ENCODE data around the gene KLF1.
"Not testable (repeated sequence)": the region's sequence is repeated elsewhere in the genome, so short reads cannot be mapped to it uniquely, and the experiment has no call there.

Gene KLF1

GRCh38 chr19:12890787-12891552 is 4.0 kb upstream of the KLF1 start, which contains the start of gene GCDH:
Gene GCDH, plus strand, starts transcription at chr19:12891160. Its CDS starts 145 bp downstream, at chr19:12891305.
- peak; percentile 97 for DNase-seq

- not testable (repeated sequence) for DNase-seq
Measured at GRCh38 chr19:12890299-12890786, 3.3 kb upstream of the KLF1 start.

- no peak for DNase-seq
Measured at GRCh38 chr19:12888006-12888603, 1.1 kb upstream of the KLF1 start.

- DNase-seq: no peak
Measured at GRCh38 chr19:12886651-12886968, 391 bp downstream of the KLF1 start.

- no peak for DNase-seq
Measured at GRCh38 chr19:12885749-12886650, 1.0 kb downstream of the KLF1 start.

- peak; percentile 85 for DNase-seq
Measured at GRCh38 chr19:12884926-12885748, 1.9 kb downstream of the KLF1 start.

- no peak for DNase-seq
Measured at GRCh38 chr19:12884627-12884925, 2.4 kb downstream of the KLF1 start.

GRCh38 chr19:12884202-12884601 is 2.8 kb downstream of the KLF1 start:
- DNase-seq: no peak

- DNase-seq: no peak
Measured at GRCh38 chr19:12882589-12882988, 4.4 kb downstream of the KLF1 start.

- DNase-seq: peak; percentile 82
Measured at GRCh38 chr19:12881172-12881808, 5.7 kb downstream of the KLF1 start, which contains the start of gene DNASE2. Gene DNASE2, minus strand, starts transcription at chr19:12881449. Its CDS starts 74 bp downstream, at chr19:12881375.

- DNase-seq: no peak
Measured at GRCh38 chr19:12880551-12881171, 6.3 kb downstream of the KLF1 start.

GRCh38 chr19:12875086-12875485 is 11.9 kb downstream of the KLF1 start:
- DNase-seq: no peak

GRCh38 chr19:12873891-12874745 is 12.9 kb downstream of the KLF1 start:
- no peak for DNase-seq

GRCh38 chr19:12872941-12873890 is 13.8 kb downstream of the KLF1 start:
- DNase-seq: peak; percentile 52

GRCh38 chr19:12872255-12872654 is 14.7 kb downstream of the KLF1 start:
- DNase-seq: no peak

GRCh38 chr19:12871681-12872080 is 15.3 kb downstream of the KLF1 start:
- DNase-seq: no peak

GRCh38 chr19:12868540-12869112 is 18.4 kb downstream of the KLF1 start:
- DNase-seq: no peak

- peak; percentile 35 for DNase-seq
Measured at GRCh38 chr19:12867120-12868099, 19.6 kb downstream of the KLF1 start.

All from central memory CD4-positive, alpha-beta T cell (primary cell).